H1 (cell line): ENCODE data around the gene GLIPR2. TPM values are rescaled to one million over a fixed set of nuclear protein-coding genes. Genes with fewer than 3 reads are reported as not detected.
A peak's percentile ranks its signal among the peaks of the same experiment; 100 is the strongest.

Source experiments
- CTCF ChIA-PET: fragments of 300-600 bp; sonication (Branson Sonifier 250); formaldehyde crosslinking; loops from one replicate; lab custom pipeline; 2021; ENCODE audit not compliant: partially characterized antibody; lab: Charles Lee
- POLR2A ChIA-PET: fragments of 300-600 bp; sonication (Branson Sonifier 250); formaldehyde crosslinking; loops from one replicate; lab custom pipeline; 2021; ENCODE audit warnings: inconsistent platforms; ENCODE audit not compliant: partially characterized antibody; lab: Charles Lee
- DNase-seq, 2 experiments: peaks; one replicate each; pipeline versions ENCODE4 v3.0.0 to v3.0.0-alpha.2; 2010 to 2022; ENCODE audit warnings: low spot score in 2 of 2, low read depth in 1 of 2, mixed read lengths in 1 of 2
- FAIRE-seq: peaks from 2 replicates; lab custom pipeline; 2011; peaks lifted over from hg19 to GRCh38; lab: Jason Lieb, UNC
- H2AFZ ChIP-seq: 2 replicates; pipeline ENCODE4 v1.8.1; 2012; ENCODE audit warnings: low read length, inconsistent platforms
- H2AK5ac ChIP-seq: 2 replicates; pipeline ENCODE4 v1.6.1; 2013; ENCODE audit warnings: low read depth, low read length
- H2BK120ac ChIP-seq: replicated peaks from 2 replicates; pipeline ENCODE3; 2013; ENCODE audit warnings: low read depth, low read length, inconsistent platforms
- H2BK12ac ChIP-seq: 2 replicates; pipeline ENCODE4 v1.6.1; 2013; ENCODE audit warnings: low read depth, low read length
- H2BK15ac ChIP-seq: 2 replicates; pipeline ENCODE4 v1.6.1; 2013; ENCODE audit warnings: low read length
- H2BK20ac ChIP-seq: 2 replicates; pipeline ENCODE4 v1.6.1; 2013; ENCODE audit warnings: low read length
- H2BK5ac ChIP-seq: 2 replicates; pipeline ENCODE4 v1.6.1; 2013; ENCODE audit warnings: low read depth, low read length
- H3K14ac ChIP-seq: 2 replicates; pipeline ENCODE4 v1.6.1; 2013; ENCODE audit warnings: inconsistent platforms; ENCODE audit not compliant: insufficient read length
- H3K18ac ChIP-seq: 2 replicates; pipeline ENCODE4 v1.6.1; 2013; ENCODE audit warnings: low read length; ENCODE audit errors: extremely low read depth
- H3K23ac ChIP-seq: 2 replicates; pipeline ENCODE4 v1.6.1; 2013; ENCODE audit warnings: inconsistent platforms; ENCODE audit not compliant: insufficient read length
- H3K23me2 ChIP-seq: 2 replicates; pipeline ENCODE4 v1.6.1; 2013; ENCODE audit warnings: low read depth, low read length
- H3K27ac ChIP-seq: 2 replicates; pipeline ENCODE4 v1.6.1; 2011; ENCODE audit warnings: low read depth, low read length, inconsistent platforms
- H3K27me3 ChIP-seq, 4 experiments: replicated peaks in 1 of 4; 1 replicate in 1 of 4; 2 replicates in 3 of 4; pipeline versions ENCODE4 v1.6.1 to v1.8.1; 2011 to 2013; ENCODE audit warnings: low read length in 3 of 4, mild to moderate bottlenecking in 3 of 4, inconsistent platforms in 2 of 4, mixed read lengths in 2 of 4, moderate library complexity in 1 of 4; ENCODE audit not compliant: control insufficient read depth in 3 of 4, insufficient read depth in 3 of 4; ENCODE audit errors: extremely low read depth in 1 of 4
- H3K36me3 ChIP-seq, 4 experiments: 2 replicates each; pipeline versions ENCODE4 v1.6.1 to v1.8.1; 2011 to 2013; ENCODE audit warnings: mild to moderate bottlenecking in 4 of 4, low read length in 3 of 4, moderate library complexity in 2 of 4, control low read depth in 1 of 4, inconsistent platforms in 1 of 4; ENCODE audit not compliant: insufficient read depth in 4 of 4, control insufficient read depth in 2 of 4
- H3K4ac ChIP-seq: replicated peaks from 2 replicates; pipeline ENCODE3; 2013; ENCODE audit warnings: low read length, low read depth, mixed read lengths, inconsistent platforms; ENCODE audit not compliant: insufficient read length
- H3K4me1 ChIP-seq, 4 experiments: replicated peaks in 1 of 4; 1 replicate in 1 of 4; 2 replicates in 3 of 4; pipeline versions ENCODE4 v1.6.1 to v1.8.1; 2011 to 2013; ENCODE audit warnings: low read length in 3 of 4, inconsistent platforms in 2 of 4, mixed read lengths in 1 of 4; ENCODE audit not compliant: insufficient read depth in 4 of 4, control insufficient read depth in 3 of 4
- H3K4me2 ChIP-seq, 2 experiments: 2 replicates each; pipeline versions ENCODE4 v1.6.1 to v1.8.1; 2011 to 2013; ENCODE audit warnings: low read depth in 2 of 2, low read length in 2 of 2, control low read depth in 1 of 2, inconsistent platforms in 1 of 2, mild to moderate bottlenecking in 1 of 2; ENCODE audit not compliant: insufficient read depth in 1 of 2
- H3K4me3 ChIP-seq, 4 experiments: fragments of 200-600, 300-600 bp in 1 of 4; sonication (generic), shearing (Covaris generic), sonication (Bioruptor Twin) in 1 of 4; 2 replicates each; pipeline versions ENCODE4 v1.5.1 to v1.8.1; 2011 to 2016; ENCODE audit warnings: low read length in 4 of 4, low read depth in 3 of 4, control low read depth in 2 of 4, inconsistent platforms in 2 of 4, mild to moderate bottlenecking in 2 of 4, mixed read lengths in 1 of 4, moderate library complexity in 1 of 4; ENCODE audit not compliant: insufficient read depth in 2 of 4; ENCODE audit errors: extremely low read depth in 1 of 4
- H3K56ac ChIP-seq: replicated peaks from 2 replicates; pipeline ENCODE3; 2013; ENCODE audit warnings: low read depth, mild to moderate bottlenecking, mixed read lengths, low read length, inconsistent platforms; ENCODE audit not compliant: insufficient read length
- H3K79me1 ChIP-seq: 2 replicates; pipeline ENCODE4 v1.6.1; 2013; ENCODE audit warnings: low read depth, low read length, control low read depth
- H3K79me2 ChIP-seq, 2 experiments: 2 replicates each; pipeline versions ENCODE4 v1.6.1 to v1.8.1; 2012 to 2013; ENCODE audit warnings: low read length in 2 of 2, mild to moderate bottlenecking in 2 of 2, inconsistent platforms in 1 of 2; ENCODE audit not compliant: insufficient read depth in 2 of 2, control insufficient read depth in 1 of 2
- H3K9ac ChIP-seq, 4 experiments: replicated peaks in 1 of 4; 1 replicate in 1 of 4; 2 replicates in 3 of 4; pipeline versions ENCODE4 v1.6.1 to v1.8.1; 2011 to 2013; ENCODE audit warnings: low read depth in 3 of 4, low read length in 3 of 4, control low read depth in 2 of 4, mild to moderate bottlenecking in 2 of 4, moderate library complexity in 2 of 4, inconsistent platforms in 1 of 4; ENCODE audit errors: extremely low read depth in 1 of 4
- H3K9me3 ChIP-seq, 2 experiments: 2 replicates each; pipeline versions ENCODE4 v1.6.1 to v1.8.1; 2012 to 2013; ENCODE audit warnings: mild to moderate bottlenecking in 2 of 2, moderate library complexity in 2 of 2, control low read depth in 1 of 2, inconsistent platforms in 1 of 2, low read depth in 1 of 2, low read length in 1 of 2, mixed read lengths in 1 of 2; ENCODE audit not compliant: insufficient read depth in 2 of 2
- H4K20me1 ChIP-seq, 2 experiments: replicated peaks in 1 of 2; 2 replicates each; pipeline versions ENCODE3 to v1.8.1; 2011 to 2013; ENCODE audit warnings: inconsistent platforms in 2 of 2, low read length in 2 of 2, mild to moderate bottlenecking in 1 of 2; ENCODE audit not compliant: insufficient read depth in 2 of 2, control insufficient read depth in 1 of 2
- H4K5ac ChIP-seq: 2 replicates; pipeline ENCODE4 v1.6.1; 2013; ENCODE audit warnings: low read length, low read depth, mixed read lengths, inconsistent platforms; ENCODE audit not compliant: insufficient read length
- H4K8ac ChIP-seq: 2 replicates; pipeline ENCODE4 v1.8.0; 2013; ENCODE audit warnings: mild to moderate bottlenecking, moderate library complexity, low read length, inconsistent platforms; ENCODE audit not compliant: insufficient read depth; ENCODE audit errors: extremely low read depth
- H4K91ac ChIP-seq: replicated peaks from 2 replicates; pipeline ENCODE3; 2013; ENCODE audit warnings: low read length, mixed read lengths, inconsistent platforms; ENCODE audit not compliant: insufficient read length
- ASH2L ChIP-seq: fragments of 200-600, 300-600 bp; sonication (generic); IDR thresholded peaks from one replicate; pipeline ENCODE4 v1.7.1; 2017; ENCODE audit warnings: low read length
- BCL11A ChIP-seq, 2 experiments: IDR thresholded peaks; one replicate each; pipeline ENCODE4 v1.6.1; 2011; ENCODE audit warnings: low read depth in 2 of 2, low read length in 2 of 2, mild to moderate bottlenecking in 2 of 2
- CHD1 ChIP-seq: IDR thresholded peaks from 2 replicates; pipeline ENCODE4 v1.6.1; 2012; ENCODE audit warnings: low read depth, low read length, improper control_type of control experiment
- CREB1 ChIP-seq: IDR thresholded peaks from 2 replicates; pipeline ENCODE4 v1.6.1; 2012; ENCODE audit warnings: inconsistent platforms
- EP300 ChIP-seq, 2 experiments: IDR thresholded peaks; 1 replicate in 1 of 2; 2 replicates in 1 of 2; pipeline ENCODE4 v1.6.1; 2011 to 2012; ENCODE audit warnings: low read depth in 2 of 2, low read length in 2 of 2, mild to moderate bottlenecking in 2 of 2, borderline replicate concordance in 1 of 2, inconsistent platforms in 1 of 2, moderate library complexity in 1 of 2
- FOSL1 ChIP-seq: IDR thresholded peaks from 2 replicates; pipeline ENCODE4 v1.6.1; 2011; ENCODE audit warnings: mild to moderate bottlenecking, low read depth, low read length, moderate library complexity; ENCODE audit not compliant: insufficient read depth
- PHF8 ChIP-seq: fragments of 200-600 bp; sonication (generic); conservative IDR thresholded peaks from 2 replicates; pipeline ENCODE4 v1.7.1; 2012; ENCODE audit warnings: low read depth, mild to moderate bottlenecking, inconsistent platforms, low read length, moderate library complexity
- RBBP5 ChIP-seq: IDR thresholded peaks from 2 replicates; pipeline ENCODE4 v1.7.1; 2012; ENCODE audit warnings: low read depth, mild to moderate bottlenecking, inconsistent platforms, low read length, moderate library complexity, borderline replicate concordance
- SIRT6 ChIP-seq: IDR thresholded peaks from one replicate; pipeline ENCODE4 v1.7.1; 2012; ENCODE audit warnings: low read length, inconsistent platforms
- TAF1 ChIP-seq: IDR thresholded peaks from 2 replicates; pipeline ENCODE4 v1.6.1; 2011; ENCODE audit warnings: mild to moderate bottlenecking, low read depth, low read length
- WGBS, 2 experiments: shearing (Covaris generic) in 1 of 2; methylation state at CpG; one replicate each; pipeline versions ENCODE4 v1.1.6 to v1.1.7; 2013 to 2015; ENCODE audit warnings: low lambda C conversion rate in 2 of 2, mixed read lengths in 2 of 2, inconsistent platforms in 1 of 2, low coverage in 1 of 2, missing lambda C conversion rate in 1 of 2; ENCODE audit not compliant: insufficient replicate concordance in 2 of 2, insufficient coverage in 1 of 2, insufficient read length in 1 of 2; ENCODE audit errors: extremely low coverage in 1 of 2, missing lambda C conversion rate in 1 of 2; 5-methylcytosine and 5-hydroxymethylcytosine counted together
- polyA plus RNA-seq, 7 experiments: library from polyadenylated mRNA; depleted of rRNA in 3 of 7; stranded (reverse) in 5 of 7; unstranded in 2 of 7; fragments of >200 nt in 5 of 7; fragments of 200-250 nt in 2 of 7; gene quantifications; 1 replicate in 5 of 7; 2 replicates in 1 of 7; 4 replicates in 1 of 7; pipeline versions ENCODE4 v1.2.1 to v1.2.3, GENCODE V29; 2011 to 2013; ENCODE audit warnings: missing spikeins in 2 of 7, mixed read lengths in 2 of 7
- total RNA-seq: library from RNA; stranded (reverse); fragmentation: NEBNext Ultra II Directional; extraction: Animal tissue kit (Norgen Biotek cat#: 25700); gene quantifications from 2 replicates; pipeline ENCODE4 v1.2.1, GENCODE V29; 2021

The GLIPR2 gene
- total and polyA plus RNA-seq, 2 of the 8 experiments (the other 6 are each of a cell fraction or from before 2014, with no cell fraction given), result 7.9 to 12.0 TPM

DNA sequence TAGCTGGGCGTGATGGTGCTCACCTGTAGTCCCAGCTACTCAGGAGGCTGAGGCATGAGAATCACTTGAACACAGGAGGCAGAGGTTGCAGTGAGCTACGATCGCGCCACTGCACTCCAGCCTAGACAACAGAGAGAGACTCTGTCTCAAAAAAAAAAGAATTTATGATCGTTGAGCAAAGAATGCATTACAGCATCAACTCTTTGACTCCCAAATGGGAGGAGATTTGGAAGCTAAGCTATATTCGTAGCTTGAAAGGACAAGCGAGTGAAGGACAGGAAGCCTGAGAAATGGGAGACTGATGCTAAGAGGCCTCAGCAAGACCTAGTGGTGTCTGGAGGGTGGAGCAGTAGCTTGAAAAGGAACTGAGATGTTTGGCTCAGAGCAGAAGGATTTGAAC lies 22.4 kb downstream of the GLIPR2 start:
- Histone ChIP-seq H3K23me2 (no peaks in the 10 kb centered on the region), H3K4me3 (no peak overlapping the region), H4K20me1 (no peaks in the 10 kb centered on the region), H3K23ac (no peak overlapping the region), H4K5ac (no peak overlapping the region), H2BK120ac (no peak overlapping the region), H2BK12ac (no peak overlapping the region), H3K18ac (no peak overlapping the region), H3K14ac (no peak overlapping the region), H2BK20ac (0 out of 2 replicates have a peak overlapping the region, but pooled peaks have one; percentile 15), H3K79me1 (no peaks in the 10 kb centered on the region), H3K79me2 (no peaks in the 10 kb centered on the region), H3K36me3 (peaks cover 0 to 4% (median 0%) of the 10 kb centered on the region in 4 experiments; a peak in 1 of 8 replicates), H2AK5ac (no peak overlapping the region), H3K27ac (no peak overlapping the region), H2AFZ (no peak overlapping the region), H2BK5ac (no peak overlapping the region), H3K4me2 (no peak overlapping the region), H3K27me3 (no peaks in the 10 kb centered on the region), H4K8ac (no peak overlapping the region), H3K56ac (no peak overlapping the region), H2BK15ac (no peak overlapping the region), H3K4me1 (peaks cover 11 to 17% (median 14%) of the 10 kb centered on the region in 4 experiments), H4K91ac (no peak overlapping the region), H3K9me3 (peaks cover 6 to 8% of the 10 kb centered on the region in 2 experiments), H3K4ac (no peak overlapping the region), H3K9ac (no peak overlapping the region)
- ChIA-PET CTCF (interaction anchor here (0.6 kb wide), 1 partner anchor 215 kb away, joined by 5 read pairs; no protein-coding TSS in a partner anchor), POLR2A (interaction anchor here (1.9 to 2.9 kb wide), 2 partner anchors 8 to 32 kb away, joined by 4 to 7 read pairs; partner anchors contain the start of gene CLTA)
- WGBS, 2 experiments, result 98% methylated on average over 7 of the region's 7 CpGs; no CpG with 5 or more reads in 1 of the 2 experiments
- DNase-seq, result no peak
- FAIRE-seq, result no peak
- TF ChIP-seq FOSL1, result no peak
- TF ChIP-seq ASH2L, result no peak
- no peak for TF ChIP-seq PHF8
- no peak for TF ChIP-seq EP300 (IDR thresholded peaks at IDR 0.05; ENCODE audit: borderline replicate concordance in 1 of 2, low read depth in 2 of 2, low read length in 2 of 2)
- no peak for TF ChIP-seq TAF1
- no peak for TF ChIP-seq CREB1
- TF ChIP-seq BCL11A (IDR thresholded peaks at IDR 0.05; ENCODE audit: low read depth in 2 of 2, low read length in 2 of 2), result no peak
- TF ChIP-seq SIRT6, result no peak
- TF ChIP-seq RBBP5, result no peak
- no peak for TF ChIP-seq CHD1
